HepG2 (cell line): Measurements from ENCODE around the gene CCDC116. TPM values are rescaled to one million over a fixed set of nuclear protein-coding genes. Genes with fewer than 3 reads are reported as not detected.
A peak's percentile ranks its signal among the peaks of the same experiment; 100 is the strongest.

ENCODE experiments used
- ATAC-seq: fragments of 200-7000 bp; cut with Tn5 transposase; 3 replicates; pipeline ENCODE4 v1.9.1; 2020; ENCODE audit warnings: mild to moderate bottlenecking, moderate library complexity
- BruUV-seq: library from RNA; stranded (reverse); fragments of 400-500 nt; replicated peaks from 2 replicates; lab custom pipeline; 2021; lab: Mats Ljungman, UMichigan
- CTCF ChIA-PET: fragments of 300-600 bp; formaldehyde crosslinking; extraction: SDS; loops from one replicate; lab custom pipeline; 2021; ENCODE audit warnings: low total read pairs, inconsistent platforms, low intra/inter-chr PET ratio; lab: Yijun Ruan, JAX
- POLR2A ChIA-PET: fragments of 350-600 bp; sonication (Branson Sonifier 250); formaldehyde crosslinking; loops from one replicate; lab custom pipeline; 2020; ENCODE audit warnings: antibody characterized with exemption, inconsistent platforms; lab: Yijun Ruan, JAX
- DNase-seq: peaks from one replicate; pipeline ENCODE4 v3.0.0-alpha.2; 2015; ENCODE audit warnings: low spot score
- FAIRE-seq: peaks from 3 replicates; lab custom pipeline; 2011; peaks lifted over from hg19 to GRCh38; lab: Jason Lieb, UNC
- H2AFZ ChIP-seq: one replicate; pipeline ENCODE4 v1.6.1; 2011; ENCODE audit warnings: low read length, inconsistent platforms
- H3K27ac ChIP-seq: fragments of 300-600 bp; 3 replicates; pipeline ENCODE4 v1.8.0; 2011; ENCODE audit warnings: mixed run types, mild to moderate bottlenecking, mixed read lengths, low read length, inconsistent platforms; ENCODE audit not compliant: insufficient read depth; ENCODE audit errors: extremely low read length
- H3K27me3 ChIP-seq, 2 experiments: fragments of 200-600 bp in 1 of 2; 2 replicates in 1 of 2; 3 replicates in 1 of 2; pipeline versions ENCODE4 v1.6.0 to v1.8.0; 2011; ENCODE audit warnings: low read length in 2 of 2, mild to moderate bottlenecking in 2 of 2, moderate library complexity in 2 of 2, inconsistent platforms in 1 of 2; ENCODE audit not compliant: insufficient read depth in 2 of 2, control insufficient read depth in 1 of 2
- H3K36me3 ChIP-seq, 2 experiments: fragments of 200-600 bp in 1 of 2; replicated peaks in 1 of 2; 2 replicates in 1 of 2; 3 replicates in 1 of 2; pipeline versions ENCODE4 v1.5.1 to v1.8.0; 2011; ENCODE audit warnings: low read length in 2 of 2, inconsistent platforms in 1 of 2; ENCODE audit not compliant: insufficient read depth in 2 of 2, control insufficient read depth in 1 of 2
- H3K4me1 ChIP-seq: 2 replicates; pipeline ENCODE4 v1.5.1; 2012; ENCODE audit warnings: low read length, inconsistent platforms; ENCODE audit not compliant: insufficient read depth
- H3K4me2 ChIP-seq: 2 replicates; pipeline ENCODE4 v1.6.0; 2011; ENCODE audit warnings: low read depth, low read length, inconsistent platforms
- H3K4me3 ChIP-seq, 3 experiments: fragments of 200-600 bp in 1 of 3; sonication (generic), shearing (Covaris generic) in 1 of 3; replicated peaks in 1 of 3; 2 replicates each; pipeline ENCODE4 v1.5.1; 2011 to 2016; ENCODE audit warnings: low read length in 3 of 3, inconsistent platforms in 2 of 3, low read depth in 2 of 3, mild to moderate bottlenecking in 2 of 3, control low read depth in 1 of 3, mixed read lengths in 1 of 3; ENCODE audit not compliant: insufficient read depth in 1 of 3
- H3K79me2 ChIP-seq: one replicate; pipeline ENCODE4 v1.6.1; 2011; ENCODE audit warnings: low read length, inconsistent platforms; ENCODE audit not compliant: insufficient read depth
- H3K9ac ChIP-seq: 2 replicates; pipeline ENCODE4 v1.6.0; 2011; ENCODE audit warnings: mild to moderate bottlenecking, low read depth, low read length, inconsistent platforms; ENCODE audit not compliant: insufficient read depth
- H3K9me3 ChIP-seq: 2 replicates; pipeline ENCODE4 v1.5.1; 2012; ENCODE audit warnings: mild to moderate bottlenecking, low read length
- H4K20me1 ChIP-seq: 2 replicates; pipeline ENCODE4 v1.6.0; 2011; ENCODE audit warnings: inconsistent platforms, mild to moderate bottlenecking, low read length, moderate library complexity; ENCODE audit not compliant: insufficient read depth
- KLF13 ChIP-seq: sonication (generic); formaldehyde crosslinking; IDR thresholded peaks from 2 replicates; pipeline ENCODE4 v1.4.0; 2020; ENCODE audit warnings: mild to moderate bottlenecking, missing genetic modification reagents
- ZMYM4 ChIP-seq: sonication (generic); formaldehyde crosslinking; IDR thresholded peaks from 2 replicates; pipeline ENCODE4 v1.8.1; 2023; ENCODE audit warnings: mild to moderate bottlenecking, missing genetic modification reagents
- WGBS: methylation state at CpG from one replicate; pipeline ENCODE4 v1.1.6; 2017; ENCODE audit warnings: low lambda C conversion rate; 5-methylcytosine and 5-hydroxymethylcytosine counted together
- in situ Hi-C: cut with HindIII; loops from 2 replicates; pipeline ENCODE4 v1.10.0; 2017; ENCODE audit warnings: low pct_unique_long_range_greater_than_20kb; ENCODE audit not compliant: extremely low pct_ligation_motif_present
- intact Hi-C: fragments of 100-400 bp; cut with micrococcal nuclease; formaldehyde crosslinking; loops from one replicate; pipeline ENCODE4 v1.10.0; 2022; ENCODE audit not compliant: unreplicated experiment
- polyA plus RNA-seq, 8 experiments: library from polyadenylated mRNA; depleted of rRNA in 3 of 8; stranded (reverse) in 7 of 8; unstranded in 1 of 8; fragments of >200 nt; fragmentation: Illumina TruSeq in 4 of 8; extraction: Trizol in 4 of 8; gene quantifications; 2 replicates each; pipeline versions ENCODE4 v1.2.1 to v1.2.3, GENCODE V29; 2011 to 2016; ENCODE audit warnings: low read depth in 4 of 8, missing spikeins in 1 of 8, mixed read lengths in 1 of 8; ENCODE audit not compliant: insufficient read depth in 1 of 8
- total RNA-seq, 5 experiments: library from RNA; depleted of rRNA; stranded (reverse); fragments of >200 nt; fragmentation: Illumina TruSeq; extraction: Trizol; gene quantifications; 2 replicates each; pipeline ENCODE4 v1.2.3, GENCODE V29; 2016; ENCODE audit warnings: low read depth in 1 of 5
- TF ChIP-seq, protein P1 (sequence below): sonication (generic); formaldehyde crosslinking; IDR thresholded peaks from 2 replicates; pipeline ENCODE4 v1.5.0; 2020; ENCODE audit warnings: missing genetic modification reagents, mild to moderate bottlenecking, borderline replicate concordance
- TF ChIP-seq, protein P2 (sequence below): sonication (generic); formaldehyde crosslinking; IDR thresholded peaks from 2 replicates; pipeline ENCODE4 v1.5.1; 2020; ENCODE audit warnings: missing genetic modification reagents, mild to moderate bottlenecking, borderline replicate concordance
- TF ChIP-seq, protein P3 (sequence below): sonication (generic); formaldehyde crosslinking; IDR thresholded peaks from 2 replicates; pipeline ENCODE4 v1.9.0; 2021; ENCODE audit warnings: missing genetic modification reagents, borderline replicate concordance

The CCDC116 gene
- total and polyA plus RNA-seq, 2 of the 13 experiments (the other 11 are each of a cell fraction or from before 2014, with no cell fraction given): 0.15 to 0.33 TPM

DNA sequence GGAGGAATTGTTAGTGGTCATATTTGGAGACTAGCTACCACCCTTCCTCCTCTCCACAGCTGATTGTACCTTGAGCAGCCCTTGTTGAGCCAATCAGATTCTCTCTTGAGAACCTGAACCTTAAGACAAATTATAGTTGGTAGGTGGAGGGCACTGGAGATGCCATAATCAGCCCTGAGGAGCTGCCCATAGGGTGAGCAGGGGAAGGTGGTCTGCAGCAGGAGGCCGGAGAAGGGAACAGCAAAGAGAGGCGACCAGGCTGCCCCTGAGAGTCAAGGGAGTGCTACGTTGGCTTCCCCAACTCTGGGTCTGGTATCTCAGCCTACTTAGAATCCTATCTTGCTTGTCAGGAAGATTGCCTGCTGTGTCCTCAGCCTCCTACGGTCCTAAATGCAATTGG is 6.8 kb downstream of the CCDC116 start:
- no TSS peak for BruUV-seq
- peaks cover 8% of the 10 kb centered on the region for H3K79me2 ChIP-seq
- CTCF ChIA-PET: no interaction called here
- H4K20me1 ChIP-seq: no peaks in the 10 kb centered on the region
- H3K27me3 ChIP-seq: peaks cover 0 to 4% of the 10 kb centered on the region in 2 experiments; a peak in 2 of 5 replicates
- H3K4me3 ChIP-seq: no peak overlapping the region
- no peak for ATAC-seq
- POLR2A ChIA-PET: no interaction called here
- DNase-seq: no peak
- peaks cover 0 to 4% of the 10 kb centered on the region in 2 experiments; a peak in 1 of 5 replicates for H3K36me3 ChIP-seq
- FAIRE-seq: no peak
- 64% methylated on average over 4 of the region's 4 CpGs for WGBS
- TF ChIP-seq, protein P1, sequence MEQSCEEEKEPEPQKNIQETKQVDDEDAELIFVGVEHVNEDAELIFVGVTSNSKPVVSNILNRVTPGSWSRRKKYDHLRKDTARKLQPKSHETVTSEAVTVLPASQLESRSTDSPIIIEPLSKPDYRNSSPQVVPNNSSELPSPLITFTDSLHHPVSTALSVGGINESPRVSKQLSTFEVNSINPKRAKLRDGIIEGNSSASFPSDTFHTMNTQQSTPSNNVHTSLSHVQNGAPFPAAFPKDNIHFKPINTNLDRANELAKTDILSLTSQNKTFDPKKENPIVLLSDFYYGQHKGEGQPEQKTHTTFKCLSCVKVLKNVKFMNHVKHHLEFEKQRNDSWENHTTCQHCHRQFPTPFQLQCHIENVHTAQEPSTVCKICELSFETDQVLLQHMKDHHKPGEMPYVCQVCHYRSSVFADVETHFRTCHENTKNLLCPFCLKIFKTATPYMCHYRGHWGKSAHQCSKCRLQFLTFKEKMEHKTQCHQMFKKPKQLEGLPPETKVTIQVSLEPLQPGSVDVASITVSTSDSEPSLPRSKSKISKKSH (CRISPR knock-in tag): no peak
- TF ChIP-seq, protein P2, sequence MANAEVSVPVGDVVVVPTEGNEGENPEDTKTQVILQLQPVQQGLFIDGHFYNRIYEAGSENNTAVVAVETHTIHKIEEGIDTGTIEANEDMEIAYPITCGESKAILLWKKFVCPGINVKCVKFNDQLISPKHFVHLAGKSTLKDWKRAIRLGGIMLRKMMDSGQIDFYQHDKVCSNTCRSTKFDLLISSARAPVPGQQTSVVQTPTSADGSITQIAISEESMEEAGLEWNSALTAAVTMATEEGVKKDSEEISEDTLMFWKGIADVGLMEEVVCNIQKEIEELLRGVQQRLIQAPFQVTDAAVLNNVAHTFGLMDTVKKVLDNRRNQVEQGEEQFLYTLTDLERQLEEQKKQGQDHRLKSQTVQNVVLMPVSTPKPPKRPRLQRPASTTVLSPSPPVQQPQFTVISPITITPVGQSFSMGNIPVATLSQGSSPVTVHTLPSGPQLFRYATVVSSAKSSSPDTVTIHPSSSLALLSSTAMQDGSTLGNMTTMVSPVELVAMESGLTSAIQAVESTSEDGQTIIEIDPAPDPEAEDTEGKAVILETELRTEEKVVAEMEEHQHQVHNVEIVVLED: no peak
- TF ChIP-seq, protein P3, sequence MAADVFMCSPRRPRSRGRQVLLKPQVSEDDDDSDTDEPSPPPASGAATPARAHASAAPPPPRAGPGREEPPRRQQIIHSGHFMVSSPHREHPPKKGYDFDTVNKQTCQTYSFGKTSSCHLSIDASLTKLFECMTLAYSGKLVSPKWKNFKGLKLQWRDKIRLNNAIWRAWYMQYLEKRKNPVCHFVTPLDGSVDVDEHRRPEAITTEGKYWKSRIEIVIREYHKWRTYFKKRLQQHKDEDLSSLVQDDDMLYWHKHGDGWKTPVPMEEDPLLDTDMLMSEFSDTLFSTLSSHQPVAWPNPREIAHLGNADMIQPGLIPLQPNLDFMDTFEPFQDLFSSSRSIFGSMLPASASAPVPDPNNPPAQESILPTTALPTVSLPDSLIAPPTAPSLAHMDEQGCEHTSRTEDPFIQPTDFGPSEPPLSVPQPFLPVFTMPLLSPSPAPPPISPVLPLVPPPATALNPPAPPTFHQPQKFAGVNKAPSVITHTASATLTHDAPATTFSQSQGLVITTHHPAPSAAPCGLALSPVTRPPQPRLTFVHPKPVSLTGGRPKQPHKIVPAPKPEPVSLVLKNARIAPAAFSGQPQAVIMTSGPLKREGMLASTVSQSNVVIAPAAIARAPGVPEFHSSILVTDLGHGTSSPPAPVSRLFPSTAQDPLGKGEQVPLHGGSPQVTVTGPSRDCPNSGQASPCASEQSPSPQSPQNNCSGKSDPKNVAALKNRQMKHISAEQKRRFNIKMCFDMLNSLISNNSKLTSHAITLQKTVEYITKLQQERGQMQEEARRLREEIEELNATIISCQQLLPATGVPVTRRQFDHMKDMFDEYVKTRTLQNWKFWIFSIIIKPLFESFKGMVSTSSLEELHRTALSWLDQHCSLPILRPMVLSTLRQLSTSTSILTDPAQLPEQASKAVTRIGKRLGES (CRISPR knock-in tag): no peak
- no peak for TF ChIP-seq KLF13
- no peak for TF ChIP-seq ZMYM4 (CRISPR knock-in tag)
- no peak overlapping the region for H3K4me2 ChIP-seq
- no peak overlapping the region for H3K9ac ChIP-seq
- intact Hi-C loops (no loop called here), in situ Hi-C loops (no loop called here)
- H2AFZ ChIP-seq: no peak overlapping the region
- peak overlapping the region; percentile 39 for H3K27ac ChIP-seq
- H3K4me1 ChIP-seq: peaks cover 73% of the 10 kb centered on the region
- H3K9me3 ChIP-seq: no peaks in the 10 kb centered on the region
